ENCODE measurements around the gene FAM181A. TPM values are rescaled to one million over a fixed set of nuclear protein-coding genes. Genes with fewer than 3 reads are reported as not detected.
A peak's percentile ranks its signal among the peaks of the same experiment; 100 is the strongest.

FAM181A gene
- total RNA-seq, 1 experiment from 2014 or later, result not detected

GRCh38 chr14:93939304-93940229, 12.4 kb downstream of the FAM181A start:
- BruUV-seq (replicated peaks), result no TSS peak
- H3K4me1 ChIP-seq (replicated peaks; ENCODE audit: insufficient read depth), result peaks cover 39% of the 10 kb centered on the region
- no peaks in the 10 kb centered on the region for H4K20me1 ChIP-seq (ENCODE audit: insufficient read depth)
- peak overlapping the region; percentile 10; the same call in 1 of the 2 replicates for H3K4me2 ChIP-seq
- H3K79me2 ChIP-seq (ENCODE audit: low read depth), result no peaks in the 10 kb centered on the region
- H3K27me3 ChIP-seq (ENCODE audit: insufficient read depth, low read depth), result no peaks in the 10 kb centered on the region
- H3K36me3 ChIP-seq (ENCODE audit: low read depth), result no peaks in the 10 kb centered on the region
- H3K9me2 ChIP-seq (ENCODE audit: insufficient read depth), result no peaks in the 10 kb centered on the region
- DNase-seq, result peak in 1 of 2 experiments; percentile 59
- intact Hi-C loops (cut with micrococcal nuclease; ENCODE audit: unreplicated experiment), result loop anchor here (1.0 kb wide), 1 partner anchor 62 kb away; no protein-coding TSS in a partner anchor
- TF ChIP-seq EZH2 (IDR thresholded peaks at IDR 0.05; ENCODE audit: low read depth), result no peak
- TF ChIP-seq CTCF (conservative IDR thresholded peaks at IDR 0.05), result peak; percentile 76
- H3K9me3 ChIP-seq (ENCODE audit: insufficient read depth, low read depth), result no peaks in the 10 kb centered on the region
- CTCF ChIA-PET, result no interaction called here
- peaks cover 24% of the 10 kb centered on the region for H3F3A ChIP-seq (ENCODE audit: insufficient read depth, low read depth)
- no peak overlapping the region for H3K27ac ChIP-seq
- no peak overlapping the region for H2AFZ ChIP-seq
- no peak overlapping the region for H3K4me3 ChIP-seq
- POLR2A ChIA-PET (ENCODE audit: unreplicated experiment), result no interaction called here

- intact Hi-C loops (cut with micrococcal nuclease; ENCODE audit: unreplicated experiment), result no loop called here
- Histone ChIP-seq H3K4me1 (replicated peaks; ENCODE audit: insufficient read depth) (peaks cover 39% of the 10 kb centered on the region), H3K79me2 (ENCODE audit: low read depth) (no peaks in the 10 kb centered on the region), H3K9me2 (ENCODE audit: insufficient read depth) (no peaks in the 10 kb centered on the region), H3F3A (ENCODE audit: insufficient read depth, low read depth) (peaks cover 24% of the 10 kb centered on the region), H3K4me3 (no peak overlapping the region), H2AFZ (no peak overlapping the region), H3K9me3 (ENCODE audit: insufficient read depth, low read depth) (no peaks in the 10 kb centered on the region), H3K27ac (peak overlapping the region; percentile 99), H3K27me3 (ENCODE audit: insufficient read depth, low read depth) (no peaks in the 10 kb centered on the region), H4K20me1 (ENCODE audit: insufficient read depth) (no peaks in the 10 kb centered on the region), H3K4me2 (peak overlapping the region; percentile 80), H3K36me3 (ENCODE audit: low read depth) (no peaks in the 10 kb centered on the region)
- no peak for DNase-seq
- TF ChIP-seq CTCF (conservative IDR thresholded peaks at IDR 0.05), result no peak
- no peak for TF ChIP-seq EZH2 (IDR thresholded peaks at IDR 0.05; ENCODE audit: low read depth)
- ChIA-PET CTCF (no interaction called here), POLR2A (ENCODE audit: unreplicated experiment) (no interaction called here)
- no TSS peak for BruUV-seq (replicated peaks)
Measured at GRCh38 chr14:93940437-93940836, 13.3 kb downstream of the FAM181A start.

- peaks cover 45% of the 10 kb centered on the region for H3K4me1 ChIP-seq (replicated peaks; ENCODE audit: insufficient read depth)
Measured at GRCh38 chr14:93941293-93941910, 14.3 kb downstream of the FAM181A start.

More at GRCh38 chr14:93941293-93941910, 14.3 kb downstream of the FAM181A start:
- peak overlapping the region; percentile 26; the same call in 1 of the 2 replicates for H3K4me3 ChIP-seq
- H4K20me1 ChIP-seq (ENCODE audit: insufficient read depth), result no peaks in the 10 kb centered on the region
- DNase-seq, result peak; percentile 8 to 79
- CTCF ChIA-PET, result no interaction called here
- POLR2A ChIA-PET (ENCODE audit: unreplicated experiment), result no interaction called here
- peak overlapping the region; percentile 99 for H3K27ac ChIP-seq
- no peaks in the 10 kb centered on the region for H3K79me2 ChIP-seq (ENCODE audit: low read depth)
- no peaks in the 10 kb centered on the region for H3K9me2 ChIP-seq (ENCODE audit: insufficient read depth)
- no peaks in the 10 kb centered on the region for H3K36me3 ChIP-seq (ENCODE audit: low read depth)
- no peak for TF ChIP-seq CTCF (conservative IDR thresholded peaks at IDR 0.05)
- no peak for TF ChIP-seq EZH2 (IDR thresholded peaks at IDR 0.05; ENCODE audit: low read depth)
- H3F3A ChIP-seq (ENCODE audit: insufficient read depth, low read depth), result peaks cover 25% of the 10 kb centered on the region
- no TSS peak for BruUV-seq (replicated peaks)
- intact Hi-C loops (cut with micrococcal nuclease; ENCODE audit: unreplicated experiment), result loop anchor here (1.0 kb wide), 1 partner anchor 195 kb away; no protein-coding TSS in a partner anchor
- H3K9me3 ChIP-seq (ENCODE audit: insufficient read depth, low read depth), result no peaks in the 10 kb centered on the region
- H3K4me2 ChIP-seq, result peak overlapping the region; percentile 80
- H2AFZ ChIP-seq, result 0 out of 2 replicates have a peak overlapping the region, but pooled peaks have one; percentile 48
- H3K27me3 ChIP-seq (ENCODE audit: insufficient read depth, low read depth), result no peaks in the 10 kb centered on the region
